ENCODE results near the gene PEG3.

DNA sequence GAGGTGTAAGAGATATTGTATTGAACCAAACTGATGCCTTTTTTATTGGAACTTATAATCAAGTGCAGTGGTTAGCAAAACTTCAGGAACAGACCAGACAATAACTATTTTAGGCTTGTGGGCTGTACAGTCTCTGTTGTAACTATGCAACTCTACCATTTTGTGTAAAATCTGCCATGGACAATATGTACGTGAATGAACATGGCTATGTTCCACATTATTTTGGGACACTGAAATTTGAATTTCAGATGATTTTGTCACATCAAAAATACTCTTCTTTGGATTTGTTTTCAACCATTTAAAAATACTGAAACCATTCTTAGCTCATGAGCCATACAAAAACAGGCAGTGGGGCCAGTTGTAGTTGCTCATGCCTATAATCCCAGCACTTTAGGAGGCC is 27.9 kb upstream of the PEG3 start:
- TF ChIP-seq, protein P1, sequence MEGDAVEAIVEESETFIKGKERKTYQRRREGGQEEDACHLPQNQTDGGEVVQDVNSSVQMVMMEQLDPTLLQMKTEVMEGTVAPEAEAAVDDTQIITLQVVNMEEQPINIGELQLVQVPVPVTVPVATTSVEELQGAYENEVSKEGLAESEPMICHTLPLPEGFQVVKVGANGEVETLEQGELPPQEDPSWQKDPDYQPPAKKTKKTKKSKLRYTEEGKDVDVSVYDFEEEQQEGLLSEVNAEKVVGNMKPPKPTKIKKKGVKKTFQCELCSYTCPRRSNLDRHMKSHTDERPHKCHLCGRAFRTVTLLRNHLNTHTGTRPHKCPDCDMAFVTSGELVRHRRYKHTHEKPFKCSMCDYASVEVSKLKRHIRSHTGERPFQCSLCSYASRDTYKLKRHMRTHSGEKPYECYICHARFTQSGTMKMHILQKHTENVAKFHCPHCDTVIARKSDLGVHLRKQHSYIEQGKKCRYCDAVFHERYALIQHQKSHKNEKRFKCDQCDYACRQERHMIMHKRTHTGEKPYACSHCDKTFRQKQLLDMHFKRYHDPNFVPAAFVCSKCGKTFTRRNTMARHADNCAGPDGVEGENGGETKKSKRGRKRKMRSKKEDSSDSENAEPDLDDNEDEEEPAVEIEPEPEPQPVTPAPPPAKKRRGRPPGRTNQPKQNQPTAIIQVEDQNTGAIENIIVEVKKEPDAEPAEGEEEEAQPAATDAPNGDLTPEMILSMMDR (IDR thresholded peaks at IDR 0.05) = no peak
- no peak for TF ChIP-seq POLR2A (IDR thresholded peaks at IDR 0.05)

Data from testis (tissue), 2 donors.